HG03025 (cell line): ENCODE measurements around the gene SLC26A1.
"Not testable (repeated sequence)": the region's sequence is repeated elsewhere in the genome, so short reads cannot be mapped to it uniquely, and the experiment has no call there.

ENCODE experiments used
- ATAC-seq: cut with Tn5 transposase; IDR thresholded peaks from one replicate; pipeline ENCODE4 v1.9.1; 2021; ENCODE audit warnings: mild to moderate bottlenecking, moderate library complexity; ENCODE audit not compliant: unreplicated experiment, low FRiP score

Gene SLC26A1

GRCh38 chr4:986879-987623, 6.2 kb downstream of the SLC26A1 start, which contains the start of gene IDUA:
Gene IDUA, plus strand, starts transcription at chr4:987044. Its CDS starts 41 bp downstream, at chr4:987085.
- ATAC-seq = peak; percentile 76

- ATAC-seq = peak; percentile 16
Measured at GRCh38 chr4:986428-986878, 6.8 kb downstream of the SLC26A1 start.

GRCh38 chr4:985123-985830, 7.9 kb downstream of the SLC26A1 start:
- no peak for ATAC-seq

GRCh38 chr4:984336-985054, 8.7 kb downstream of the SLC26A1 start:
- ATAC-seq = no peak

GRCh38 chr4:982814-983213, 10.4 kb downstream of the SLC26A1 start:
- ATAC-seq = no peak

- ATAC-seq = no peak
Measured at GRCh38 chr4:982291-982690, 10.9 kb downstream of the SLC26A1 start.

GRCh38 chr4:978957-979701, 14.1 kb downstream of the SLC26A1 start:
- ATAC-seq = no peak

GRCh38 chr4:976016-976415, 17.2 kb downstream of the SLC26A1 start:
- ATAC-seq = not testable (repeated sequence)

GRCh38 chr4:974668-975067, 18.5 kb downstream of the SLC26A1 start:
- no peak for ATAC-seq

- ATAC-seq = peak; percentile 56
Measured at GRCh38 chr4:973431-974397, 19.5 kb downstream of the SLC26A1 start, which contains the start of gene DGKQ. Gene DGKQ, minus strand, starts transcription at chr4:973569. Its CDS starts 87 bp downstream, at chr4:973482.

GRCh38 chr4:972651-973424, 20.4 kb downstream of the SLC26A1 start:
- peak; percentile 43 for ATAC-seq

- ATAC-seq = no peak
Measured at GRCh38 chr4:971666-972500, 21.3 kb downstream of the SLC26A1 start.

GRCh38 chr4:970854-971520, 22.2 kb downstream of the SLC26A1 start:
- no peak for ATAC-seq

GRCh38 chr4:970046-970745, 23.0 kb downstream of the SLC26A1 start:
- ATAC-seq = no peak

- no peak for ATAC-seq
Measured at GRCh38 chr4:968621-969394, 24.4 kb downstream of the SLC26A1 start.

- no peak for ATAC-seq
Measured at GRCh38 chr4:968221-968620, 25.0 kb downstream of the SLC26A1 start.
